Measurements from ENCODE around the gene EFHC2.
A peak's percentile ranks its signal among the peaks of the same experiment; 100 is the strongest.
"Not testable (repeated sequence)": the region's sequence is repeated elsewhere in the genome, so short reads cannot be mapped to it uniquely, and the experiment has no call there.

Gene EFHC2

GRCh38 chrX:44234116-44234515, 109.4 kb downstream of the EFHC2 start:
- no peak for DNase-seq (ENCODE audit: low spot score)

DNA sequence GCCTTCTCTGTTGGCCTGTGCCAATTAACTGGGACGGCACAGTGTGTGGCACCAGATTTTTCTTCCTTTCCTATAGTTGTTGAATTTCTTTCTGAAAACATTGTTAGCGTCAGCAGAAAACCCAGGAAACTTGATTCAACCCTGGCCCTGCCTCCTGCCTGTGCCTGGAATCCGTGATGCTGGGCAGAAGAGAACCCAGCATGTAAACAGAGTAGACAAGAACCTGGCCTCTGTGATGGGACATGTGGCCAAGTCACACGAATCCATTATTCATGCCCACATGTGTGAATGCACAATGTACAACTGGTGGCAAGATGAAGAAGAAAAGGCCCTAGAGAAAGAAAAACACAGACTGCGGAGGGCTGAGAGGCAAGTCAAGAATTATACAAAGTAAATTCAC, 111.4 kb downstream of the EFHC2 start:
- no peak for DNase-seq (ENCODE audit: low spot score)

DNA sequence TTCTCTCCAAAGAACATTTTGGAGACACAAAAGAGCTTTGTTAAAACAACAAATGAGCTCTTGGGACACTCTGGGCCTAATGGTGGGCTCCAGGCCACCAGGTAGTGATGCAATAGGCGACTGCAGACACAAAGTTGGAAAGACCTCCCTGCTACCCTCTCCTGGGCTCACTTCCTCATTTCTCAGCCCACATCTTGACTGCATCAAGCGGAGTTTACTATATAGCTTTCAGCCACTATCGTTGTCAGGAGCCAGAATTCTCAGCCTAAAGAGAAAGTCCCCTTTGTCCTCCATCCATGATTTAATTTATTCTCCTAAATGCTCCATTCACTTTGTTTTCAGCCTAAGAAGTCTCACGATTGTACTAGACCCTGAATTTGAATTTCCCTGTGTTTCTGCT, 114.9 kb downstream of the EFHC2 start:
- DNase-seq (ENCODE audit: low spot score) = peak; percentile 69

DNA sequence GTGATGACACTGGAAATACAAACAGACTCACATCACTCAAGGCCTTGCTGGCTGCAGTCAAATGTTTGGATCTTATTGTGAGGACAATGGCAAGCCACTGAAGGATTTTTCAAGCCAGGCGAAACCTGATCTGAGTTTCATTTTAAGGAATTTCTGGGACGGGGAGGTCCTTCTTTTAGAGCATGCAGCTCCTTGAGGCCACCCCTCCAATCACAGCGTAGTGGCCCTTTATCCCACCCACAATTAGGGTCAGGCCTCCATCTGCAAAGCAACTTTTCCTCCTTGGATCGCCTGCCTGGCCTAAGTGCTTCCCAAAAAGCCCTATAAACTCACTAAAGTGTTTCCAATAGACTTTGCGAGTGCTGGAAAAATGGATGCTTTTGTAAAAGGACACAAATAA, 115.5 kb downstream of the EFHC2 start:
- DNase-seq (ENCODE audit: low spot score) = no peak

GRCh38 chrX:44225667-44226066, 117.8 kb downstream of the EFHC2 start:
- no peak for DNase-seq (ENCODE audit: low spot score)

DNA sequence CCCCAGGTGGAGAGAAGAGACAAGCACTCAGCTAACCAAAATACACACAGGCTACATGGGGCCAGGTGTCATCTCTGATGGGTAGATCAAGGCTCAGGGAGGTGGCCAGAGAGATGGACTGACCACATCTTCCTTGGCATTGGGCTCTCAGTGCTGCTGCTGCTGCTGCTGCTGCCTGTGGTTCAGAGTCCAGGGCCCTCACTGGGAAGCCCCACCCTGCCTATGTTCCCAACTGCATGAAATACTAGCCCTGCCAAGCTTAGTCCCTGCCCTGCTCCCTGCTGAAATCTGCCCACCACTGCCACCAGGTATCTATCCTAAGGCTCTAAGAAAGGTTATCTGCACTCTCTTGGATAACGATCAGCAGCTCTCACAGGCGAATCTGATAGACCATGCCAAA, 118.7 kb downstream of the EFHC2 start:
- DNase-seq (ENCODE audit: low spot score) = no peak

GRCh38 chrX:44223150-44223549, 120.3 kb downstream of the EFHC2 start:
- DNase-seq (ENCODE audit: low spot score) = no peak

DNA sequence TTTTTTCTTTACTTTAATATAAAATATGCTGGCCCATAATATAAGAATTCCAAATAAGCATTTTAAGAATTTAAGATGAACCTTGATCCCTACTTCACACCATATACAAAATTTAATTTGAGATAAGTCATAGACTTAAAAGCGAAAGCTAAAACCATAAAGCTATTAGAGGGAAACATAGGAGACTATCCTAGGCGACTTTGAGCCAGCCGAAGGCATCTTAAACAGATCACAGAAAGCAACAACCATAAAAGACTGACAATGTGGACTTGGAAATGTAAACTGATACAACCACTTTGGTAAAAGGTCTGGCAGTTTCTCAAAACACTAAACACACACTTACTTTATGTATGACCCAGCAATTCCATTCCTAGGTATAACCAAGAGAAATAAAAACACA, 125.0 kb downstream of the EFHC2 start:
- no peak for DNase-seq (ENCODE audit: low spot score)

DNA sequence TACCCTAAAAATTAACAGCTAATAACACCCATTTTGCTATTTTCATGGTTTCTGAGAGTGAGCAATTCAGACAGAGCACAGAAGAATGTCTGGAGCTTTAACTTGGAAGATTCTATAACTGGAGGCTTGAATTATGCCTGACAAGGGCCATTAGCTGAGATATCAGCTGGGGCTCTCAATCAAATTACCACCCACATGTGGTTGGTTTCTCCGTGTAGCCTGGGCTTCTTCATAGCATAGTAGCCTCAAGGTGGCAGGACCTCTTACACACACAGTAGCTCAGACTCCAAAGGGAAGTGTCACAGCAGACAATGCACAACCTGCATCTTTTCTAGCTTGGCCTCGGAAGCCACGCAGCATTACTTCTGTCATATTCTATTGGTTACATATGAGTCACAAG, 127.3 kb downstream of the EFHC2 start:
- no peak for DNase-seq (ENCODE audit: low spot score)

- DNase-seq (ENCODE audit: low spot score) = no peak
Observed at GRCh38 chrX:44203791-44204190, 139.7 kb downstream of the EFHC2 start.

- DNase-seq (ENCODE audit: low spot score) = no peak
Observed at GRCh38 chrX:44202596-44202995, 140.9 kb downstream of the EFHC2 start.

DNA sequence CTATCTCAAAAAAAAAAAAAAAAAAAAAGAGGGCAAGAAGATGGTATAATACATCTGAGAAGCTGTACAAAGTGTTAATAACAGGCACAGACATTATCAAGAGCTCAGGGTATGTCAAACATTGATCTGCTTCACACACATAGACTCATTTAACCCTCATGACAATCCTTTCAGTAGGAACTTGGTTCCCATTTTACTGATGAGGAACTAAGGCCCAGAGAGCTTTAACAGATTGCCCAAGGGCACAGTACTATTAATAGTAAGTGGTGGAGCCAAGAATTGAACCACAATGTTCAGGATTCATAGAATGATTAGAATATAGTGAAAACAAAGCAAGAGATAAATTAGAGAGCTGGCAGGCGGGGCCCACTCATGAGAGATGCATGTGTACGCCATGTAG, 154.4 kb downstream of the EFHC2 start:
- no peak for DNase-seq (ENCODE audit: low spot score)

DNA sequence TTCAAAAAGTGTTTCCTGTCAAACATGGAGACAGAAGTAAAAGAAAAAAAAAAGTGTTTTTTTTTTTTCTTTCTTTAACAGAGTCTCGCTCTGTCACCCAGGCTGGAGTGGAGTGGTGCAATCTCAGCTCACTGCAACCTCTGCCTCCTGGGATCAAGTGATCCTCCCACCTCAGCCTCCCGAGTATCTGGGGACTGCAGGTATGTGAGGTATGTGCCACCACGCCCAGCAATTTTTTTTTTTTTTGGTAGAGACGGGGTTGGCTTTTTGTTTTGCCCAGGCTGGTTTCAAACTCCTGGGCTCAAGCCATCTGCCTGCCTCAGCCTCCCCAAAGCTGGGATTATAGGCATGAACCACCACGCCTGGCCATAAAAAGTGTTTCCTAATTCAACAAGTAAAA, 155.6 kb downstream of the EFHC2 start:
- not testable (repeated sequence) for DNase-seq (ENCODE audit: low spot score)

GRCh38 chrX:44183329-44183728, 160.1 kb downstream of the EFHC2 start:
- peak; percentile 47 for DNase-seq (ENCODE audit: low spot score)

DNA sequence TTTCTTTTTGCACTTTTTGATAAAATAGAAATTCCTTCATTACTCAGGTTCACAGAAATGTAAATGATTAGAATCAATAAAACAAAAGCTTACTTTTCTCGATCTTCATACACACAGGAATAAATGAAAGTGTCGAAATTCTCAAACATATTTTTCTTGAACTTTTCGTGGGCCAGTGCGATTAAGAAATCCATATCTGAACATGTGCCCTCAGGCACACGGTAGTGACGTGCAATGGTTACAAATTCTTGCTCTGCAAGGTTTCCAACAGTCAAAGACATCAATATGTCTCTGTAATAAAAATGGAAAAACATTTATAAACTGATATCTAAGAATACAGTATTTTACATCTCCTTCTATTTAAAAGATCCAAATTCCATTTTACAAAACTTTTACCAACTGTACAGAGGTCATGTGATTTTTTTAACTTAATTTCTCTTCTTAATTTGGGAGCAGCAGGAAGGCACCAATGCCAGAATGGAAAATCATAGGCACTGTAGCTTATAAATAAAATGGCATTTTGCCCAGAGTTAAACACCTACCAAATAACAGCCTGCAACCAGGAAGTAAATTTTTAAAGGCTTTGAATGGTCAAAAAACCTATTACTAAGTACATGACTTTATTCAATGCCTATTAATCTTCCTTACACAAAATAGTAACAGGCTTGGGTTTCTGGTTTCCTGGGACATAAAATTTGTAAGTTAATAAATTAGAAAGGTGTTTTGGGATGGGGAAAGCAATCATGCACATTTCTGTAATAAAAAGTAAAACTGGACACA, 165.0 kb downstream of the EFHC2 start:
- DNase-seq (ENCODE audit: low spot score) = no peak

GRCh38 chrX:44175455-44175854, 168.0 kb downstream of the EFHC2 start:
- DNase-seq (ENCODE audit: low spot score) = no peak

- DNase-seq (ENCODE audit: low spot score) = no peak
Observed at GRCh38 chrX:44174061-44174460, 169.4 kb downstream of the EFHC2 start.

- no peak for DNase-seq (ENCODE audit: low spot score)
Observed at GRCh38 chrX:44173219-44173618, 170.3 kb downstream of the EFHC2 start.

DNA sequence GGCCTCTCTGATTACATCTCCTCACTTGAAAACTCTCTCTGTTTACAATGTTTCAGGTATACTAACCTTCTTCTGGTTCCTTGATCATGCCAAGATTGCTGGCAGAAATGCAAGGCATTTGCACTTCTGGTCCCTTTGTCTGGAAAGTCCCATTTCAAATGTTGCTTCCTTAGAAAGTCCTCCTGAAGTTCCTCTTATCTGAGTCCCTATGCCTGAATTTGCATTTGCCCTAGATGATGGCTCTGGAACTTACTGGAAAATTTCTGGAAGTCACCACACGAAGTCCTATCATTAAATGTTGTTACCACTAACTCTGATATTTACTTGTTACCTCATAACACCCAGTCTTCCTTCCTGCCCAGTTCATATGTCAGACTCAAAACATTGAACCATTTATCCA, 176.4 kb downstream of the EFHC2 start:
- no peak for DNase-seq (ENCODE audit: low spot score)

GRCh38 chrX:44162964-44163475, 180.5 kb downstream of the EFHC2 start:
- DNase-seq (ENCODE audit: low spot score) = no peak

GRCh38 chrX:44157858-44158257, 185.6 kb downstream of the EFHC2 start:
- no peak for DNase-seq (ENCODE audit: low spot score)

GRCh38 chrX:44157283-44157682, 186.2 kb downstream of the EFHC2 start:
- DNase-seq (ENCODE audit: low spot score) = no peak

DNA sequence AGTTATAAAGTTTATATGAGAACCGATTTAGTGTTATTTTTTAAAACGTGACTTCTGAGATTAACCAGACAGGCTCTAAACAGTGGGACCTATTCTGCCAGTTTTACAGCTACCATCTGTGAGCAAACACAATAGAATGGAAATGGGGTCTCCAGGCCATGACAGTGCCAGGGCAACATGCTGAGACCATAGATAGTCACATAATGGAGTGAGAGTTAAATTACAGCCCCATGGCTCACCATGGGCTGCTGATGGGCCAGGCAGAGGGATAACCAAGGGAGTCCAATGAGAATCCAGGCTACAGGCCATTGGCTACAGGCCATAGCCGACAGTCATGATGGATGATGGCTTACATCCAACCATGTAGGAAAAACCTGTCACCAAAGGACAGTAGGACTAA, 186.7 kb downstream of the EFHC2 start:
- no peak for DNase-seq (ENCODE audit: low spot score)

DNA sequence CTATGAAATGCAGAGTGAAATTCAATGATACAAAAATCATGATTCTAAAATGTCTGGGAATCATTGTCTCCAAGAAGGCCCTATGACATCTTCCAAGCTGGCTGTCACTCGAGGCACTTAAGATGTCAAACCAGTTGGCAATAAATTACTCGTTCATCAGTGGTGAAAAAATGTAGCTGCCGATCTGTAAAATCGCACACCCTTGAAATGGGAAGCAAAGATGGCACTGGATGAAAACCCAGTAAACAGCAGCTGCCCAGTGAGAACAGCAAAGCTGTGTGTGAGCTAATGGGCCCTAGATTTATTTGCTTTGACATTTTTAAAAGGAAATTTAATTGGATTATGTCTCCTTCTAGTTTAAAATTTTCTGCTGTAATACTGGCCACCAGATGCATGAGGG, 188.3 kb downstream of the EFHC2 start:
- DNase-seq (ENCODE audit: low spot score) = no peak

All from globus pallidus (tissue), 1 donor.